AG10803 (cell line): Measurements from ENCODE around the gene TMF1.
A peak's percentile ranks its signal among the peaks of the same experiment; 100 is the strongest.

Experiments
- DNase-seq: peaks from one replicate; pipeline ENCODE4 v3.0.0; 2010; ENCODE audit warnings: low read depth
- H3K4me3 ChIP-seq: 2 replicates; pipeline ENCODE4 v1.5.1; 2011; ENCODE audit warnings: mild to moderate bottlenecking, low read length, control low read depth
- TF ChIP-seq, protein P1 (sequence below): conservative IDR thresholded peaks from 2 replicates; pipeline ENCODE4 v1.5.1; 2011; ENCODE audit warnings: mild to moderate bottlenecking, low read length, control low read depth, inconsistent platforms

The TMF1 gene

DNA sequence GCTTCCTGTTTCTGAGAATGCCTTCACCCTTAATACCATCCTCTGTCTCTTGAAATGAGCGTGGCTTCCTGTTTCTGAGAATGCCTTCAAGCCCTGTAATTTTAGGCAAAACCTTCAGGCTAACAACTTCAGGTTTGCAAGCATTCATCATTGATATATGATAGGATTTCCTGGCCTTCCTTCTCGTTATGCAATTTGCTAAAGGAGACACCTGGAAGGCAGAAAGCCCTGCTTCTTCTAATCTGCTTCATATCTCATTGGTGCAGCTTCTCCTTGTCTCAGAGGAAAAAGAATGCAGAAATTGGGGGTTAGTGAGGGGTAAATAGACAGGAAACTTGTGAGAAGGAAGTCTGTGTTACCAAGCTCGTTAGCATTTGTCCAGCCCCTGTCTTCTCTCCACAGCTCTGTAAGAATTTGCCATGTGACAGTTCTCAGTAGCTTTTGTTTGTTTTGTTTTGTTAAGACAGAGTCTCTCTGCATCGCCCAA lies 39.9 kb upstream of the TMF1 start:
- no peak overlapping the region for H3K4me3 ChIP-seq
- TF ChIP-seq, protein P1, sequence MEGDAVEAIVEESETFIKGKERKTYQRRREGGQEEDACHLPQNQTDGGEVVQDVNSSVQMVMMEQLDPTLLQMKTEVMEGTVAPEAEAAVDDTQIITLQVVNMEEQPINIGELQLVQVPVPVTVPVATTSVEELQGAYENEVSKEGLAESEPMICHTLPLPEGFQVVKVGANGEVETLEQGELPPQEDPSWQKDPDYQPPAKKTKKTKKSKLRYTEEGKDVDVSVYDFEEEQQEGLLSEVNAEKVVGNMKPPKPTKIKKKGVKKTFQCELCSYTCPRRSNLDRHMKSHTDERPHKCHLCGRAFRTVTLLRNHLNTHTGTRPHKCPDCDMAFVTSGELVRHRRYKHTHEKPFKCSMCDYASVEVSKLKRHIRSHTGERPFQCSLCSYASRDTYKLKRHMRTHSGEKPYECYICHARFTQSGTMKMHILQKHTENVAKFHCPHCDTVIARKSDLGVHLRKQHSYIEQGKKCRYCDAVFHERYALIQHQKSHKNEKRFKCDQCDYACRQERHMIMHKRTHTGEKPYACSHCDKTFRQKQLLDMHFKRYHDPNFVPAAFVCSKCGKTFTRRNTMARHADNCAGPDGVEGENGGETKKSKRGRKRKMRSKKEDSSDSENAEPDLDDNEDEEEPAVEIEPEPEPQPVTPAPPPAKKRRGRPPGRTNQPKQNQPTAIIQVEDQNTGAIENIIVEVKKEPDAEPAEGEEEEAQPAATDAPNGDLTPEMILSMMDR, result no peak
- DNase-seq, result no peak

DNA sequence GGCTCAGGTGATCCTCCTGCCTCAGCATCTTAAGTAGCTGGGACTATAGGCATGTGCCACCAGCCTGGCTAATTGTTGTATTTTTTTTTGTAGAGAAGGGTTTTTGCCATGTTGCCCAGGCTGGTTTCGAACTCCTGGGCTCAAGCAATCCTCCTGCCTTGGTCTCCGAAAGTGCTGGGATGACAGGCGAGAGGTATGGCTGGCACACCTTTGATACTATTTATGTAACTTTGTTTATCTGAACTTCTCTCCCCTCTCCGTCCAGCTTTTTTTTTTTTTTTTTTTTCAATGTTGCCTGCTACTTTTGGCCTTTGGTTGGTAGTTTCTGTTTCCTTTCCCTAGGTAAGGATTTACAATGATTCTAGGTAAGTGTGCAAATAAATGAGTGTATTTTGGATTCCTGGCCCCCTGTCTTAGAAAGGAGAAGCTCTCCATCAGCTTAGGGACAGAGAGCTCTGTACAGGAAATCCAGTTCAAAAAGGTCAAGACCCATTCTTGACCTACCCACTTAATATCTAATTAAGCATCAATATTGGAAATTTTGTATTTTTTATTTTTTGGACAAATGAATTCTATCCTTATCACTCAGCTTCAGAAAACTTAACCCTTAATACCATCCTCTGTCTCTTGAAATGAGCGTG lies 39.4 kb upstream of the TMF1 start:
- no peak overlapping the region for H3K4me3 ChIP-seq
- DNase-seq, result no peak
- TF ChIP-seq, protein P1, result no peak

DNA sequence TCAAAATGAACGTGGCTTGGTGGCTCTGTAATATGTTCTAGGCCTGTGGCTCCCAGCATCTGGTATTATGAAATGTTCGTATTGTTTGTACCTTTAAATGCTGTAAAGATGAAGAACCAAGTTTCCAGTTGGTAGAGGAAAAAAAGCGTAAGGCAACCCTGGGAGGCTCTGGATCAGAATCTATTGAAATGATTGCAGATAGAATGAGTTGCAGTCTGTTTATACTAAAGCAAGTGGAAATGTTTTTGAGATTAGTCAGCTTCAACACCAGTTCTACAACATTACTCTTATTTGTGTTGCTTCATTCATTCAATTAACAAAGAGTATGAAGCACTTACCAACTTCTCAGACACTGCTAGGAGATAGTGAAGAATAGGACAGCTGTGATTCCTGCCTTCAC lies 37.9 kb upstream of the TMF1 start:
- no peak overlapping the region; the same call in 1 of the 2 replicates for H3K4me3 ChIP-seq
- TF ChIP-seq, protein P1, result no peak
- DNase-seq, result peak; percentile 90

DNA sequence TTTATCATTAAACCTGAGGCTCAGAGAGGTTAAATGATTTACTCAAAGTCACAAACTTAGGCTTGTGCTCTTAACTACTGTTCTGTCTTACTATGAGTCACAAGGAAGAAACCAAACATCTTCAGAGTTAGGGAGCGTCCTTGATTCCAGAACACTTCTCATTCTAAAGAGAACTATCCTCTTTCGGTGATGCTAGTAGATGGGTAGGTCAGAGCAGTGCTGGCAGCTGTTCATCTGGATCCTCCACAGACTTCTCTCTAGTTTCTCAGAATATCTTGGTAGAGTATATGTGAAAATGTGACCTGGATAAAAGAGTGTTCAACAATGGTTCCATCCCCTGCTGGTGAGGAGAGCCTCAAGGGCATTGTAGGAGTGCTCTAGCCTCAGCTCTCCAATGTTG lies 35.9 kb upstream of the TMF1 start:
- TF ChIP-seq, protein P1, result peak; percentile 17; the same call in 1 of the 2 replicates
- peak; percentile 60 for DNase-seq
- no peak overlapping the region for H3K4me3 ChIP-seq

DNA sequence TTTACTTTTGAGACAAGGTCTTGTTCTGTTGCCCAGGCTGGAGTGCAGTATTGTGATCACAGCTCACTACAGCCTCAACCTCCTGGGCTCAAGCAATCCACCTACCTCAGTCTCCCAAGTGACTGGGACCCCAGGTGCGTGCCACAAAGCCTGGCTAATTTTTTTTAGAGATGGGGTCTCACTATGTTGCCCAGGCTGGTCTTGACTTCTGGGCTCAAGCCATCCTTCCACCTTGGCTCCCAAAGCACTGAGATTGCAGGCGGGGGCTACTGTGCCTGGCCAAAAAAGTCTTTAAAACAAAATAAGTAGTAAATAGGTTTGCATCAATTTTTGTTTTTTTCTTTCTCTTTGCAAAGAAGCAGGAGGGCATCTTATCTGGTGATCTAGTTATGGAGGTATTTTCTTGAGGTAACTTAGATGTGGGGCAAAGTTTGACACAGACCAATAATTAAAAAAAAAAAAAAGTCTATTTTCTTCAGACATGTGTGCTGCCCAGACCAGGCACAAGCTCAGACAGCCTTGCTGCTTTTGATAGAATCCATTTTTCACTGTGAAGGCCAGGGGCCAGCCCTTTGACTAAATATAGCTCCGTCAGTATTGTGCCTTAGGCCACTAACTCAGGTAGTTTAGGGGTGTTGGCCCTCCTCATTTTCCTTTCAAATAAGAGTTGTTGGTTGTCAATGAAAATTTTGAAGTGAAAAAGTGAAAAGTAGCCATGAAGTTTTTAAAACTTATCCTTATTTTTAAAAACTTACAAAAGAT lies 35.1 kb upstream of the TMF1 start:
- peak overlapping the region; percentile 89 for H3K4me3 ChIP-seq
- TF ChIP-seq, protein P1, result no peak
- DNase-seq, result no peak

DNA sequence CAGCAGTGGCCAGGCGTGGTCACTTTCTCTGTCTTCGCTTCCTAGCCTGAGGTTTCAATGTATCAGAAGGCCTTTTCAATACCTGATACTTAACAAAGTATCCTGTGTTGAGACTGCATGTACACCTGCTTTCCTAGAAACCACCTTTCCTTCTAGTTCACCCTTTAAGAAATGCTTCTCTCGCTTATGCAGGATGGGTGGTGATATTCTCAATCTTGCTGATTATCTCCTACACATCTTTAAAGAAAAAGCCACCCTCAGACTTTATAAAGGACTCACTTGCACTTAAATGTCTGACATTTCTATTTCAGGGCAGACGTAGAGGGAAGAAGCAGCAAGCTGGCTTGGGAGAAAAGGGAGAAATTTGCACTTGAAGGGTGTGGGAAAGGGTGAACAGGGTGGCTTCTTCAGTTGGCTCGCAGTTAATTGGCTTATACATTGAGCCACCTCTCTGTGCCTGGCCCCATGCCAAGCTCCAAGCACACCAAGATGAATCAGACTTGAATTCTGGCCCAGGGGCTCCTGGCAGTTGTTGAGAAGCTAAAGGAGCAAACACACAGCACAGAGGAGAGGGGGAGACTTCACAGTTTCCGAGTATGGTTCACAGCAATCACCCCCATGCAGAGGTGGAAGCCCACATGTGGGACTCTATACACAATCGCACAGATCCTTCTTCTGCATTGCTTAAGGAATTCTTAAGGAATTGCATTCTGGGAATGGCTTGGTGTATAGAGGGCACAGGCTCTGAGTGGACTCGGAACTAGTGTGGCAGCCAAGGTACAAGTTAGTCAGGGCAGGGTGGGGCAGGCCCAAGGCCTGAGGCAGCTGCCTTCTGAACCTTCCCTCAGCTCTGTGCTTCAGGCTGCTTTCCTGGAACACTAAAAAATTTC lies 33.9 kb upstream of the TMF1 start:
- TF ChIP-seq, protein P1, result no peak
- peak; percentile 88 for DNase-seq
- peak overlapping the region; percentile 89 for H3K4me3 ChIP-seq
